Endothelial cell of umbilical vein (primary cell): Measurements from ENCODE around the gene ITGA1. TPM values are rescaled to one million over a fixed set of nuclear protein-coding genes. Genes with fewer than 3 reads are reported as not detected.

ENCODE experiments used
- BruUV-seq: library from RNA; stranded (reverse); fragments of 400-500 nt; replicated peaks from 2 replicates; lab custom pipeline; 2021; lab: Mats Ljungman, UMichigan
- CTCF ChIA-PET: fragments of 300-600, 350-600 bp; sonication (Branson Sonifier 250); formaldehyde crosslinking; loops from one replicate; lab custom pipeline; 2021; ENCODE audit warnings: antibody characterized with exemption, inconsistent platforms; lab: Charles Lee
- POLR2A ChIA-PET: fragments of 300-600, 350-600 bp; sonication (Branson Sonifier 250); formaldehyde crosslinking; loops from one replicate; lab custom pipeline; 2021; ENCODE audit warnings: antibody characterized with exemption, inconsistent platforms; lab: Charles Lee
- DNase-seq: peaks from one replicate; pipeline ENCODE4 v3.0.0-alpha.2; 2011; ENCODE audit warnings: low read depth, low spot score
- FAIRE-seq: peaks from 2 replicates; lab custom pipeline; 2011; peaks lifted over from hg19 to GRCh38; lab: Jason Lieb, UNC
- H2AFZ ChIP-seq: 2 replicates; pipeline ENCODE4 v1.6.0; 2012; ENCODE audit warnings: low read depth, low read length, control low read depth, inconsistent platforms
- H3K27ac ChIP-seq: 2 replicates; pipeline ENCODE4 v1.5.1; 2011; ENCODE audit warnings: low read depth, mild to moderate bottlenecking, control low read depth, low read length, moderate library complexity; ENCODE audit not compliant: insufficient read depth
- H3K27me3 ChIP-seq, 2 experiments: 2 replicates each; pipeline versions ENCODE4 v1.6.0 to v1.6.1; 2011; ENCODE audit warnings: low read length in 2 of 2, mixed read lengths in 1 of 2; ENCODE audit not compliant: control insufficient read depth in 2 of 2, insufficient read depth in 2 of 2
- H3K36me3 ChIP-seq, 2 experiments: 2 replicates in 1 of 2; 3 replicates in 1 of 2; pipeline ENCODE4 v1.5.1; 2011; ENCODE audit warnings: low read length in 2 of 2, mild to moderate bottlenecking in 1 of 2, moderate library complexity in 1 of 2; ENCODE audit not compliant: control insufficient read depth in 2 of 2, insufficient read depth in 2 of 2; ENCODE audit errors: extremely low read depth in 1 of 2
- H3K4me1 ChIP-seq: 3 replicates; pipeline ENCODE4 v1.5.1; 2011; ENCODE audit warnings: mild to moderate bottlenecking, low read length; ENCODE audit not compliant: control insufficient read depth, insufficient read depth; ENCODE audit errors: extremely low read depth
- H3K4me2 ChIP-seq: 2 replicates; pipeline ENCODE4 v1.6.1; 2011; ENCODE audit warnings: low read length, control low read depth, mixed read lengths; ENCODE audit not compliant: insufficient read depth
- H3K4me3 ChIP-seq, 3 experiments: fragments of 200-600 bp in 1 of 3; sonication (generic), shearing (Covaris generic) in 1 of 3; replicated peaks in 1 of 3; 2 replicates each; pipeline ENCODE4 v1.5.1; 2011 to 2016; ENCODE audit warnings: control low read depth in 3 of 3, low read length in 3 of 3, mild to moderate bottlenecking in 2 of 3, inconsistent platforms in 1 of 3, low read depth in 1 of 3, moderate library complexity in 1 of 3; ENCODE audit not compliant: insufficient read depth in 1 of 3
- H3K79me2 ChIP-seq: 2 replicates; pipeline ENCODE4 v1.6.0; 2012; ENCODE audit warnings: low read length, inconsistent platforms; ENCODE audit not compliant: control insufficient read depth, insufficient read depth
- H3K9ac ChIP-seq: replicated peaks from 2 replicates; pipeline ENCODE3; 2011; ENCODE audit warnings: low read length, control low read depth; ENCODE audit not compliant: insufficient read depth; ENCODE audit errors: extremely low read depth
- H3K9me1 ChIP-seq: replicated peaks from 3 replicates; pipeline ENCODE4 v1.6.0; 2011; ENCODE audit warnings: mild to moderate bottlenecking, low read length; ENCODE audit not compliant: control insufficient read depth, insufficient read depth; ENCODE audit errors: extremely low read depth
- H3K9me3 ChIP-seq: replicated peaks from 2 replicates; pipeline ENCODE4 v1.5.1; 2012; ENCODE audit warnings: low read length, inconsistent platforms; ENCODE audit not compliant: control insufficient read depth, insufficient read depth
- H4K20me1 ChIP-seq: replicated peaks from 2 replicates; pipeline ENCODE3; 2011; ENCODE audit warnings: mild to moderate bottlenecking, low read length; ENCODE audit not compliant: control insufficient read depth, insufficient read depth; ENCODE audit errors: extremely low read depth
- CTCF ChIP-seq, 2 donors: IDR thresholded peaks; 1 replicate in 1 of 2; 2 replicates in 1 of 2; pipeline ENCODE4 v1.5.1; 2011; ENCODE audit warnings: low read length in 2 of 2, mild to moderate bottlenecking in 2 of 2, moderate library complexity in 2 of 2, control low read depth in 1 of 2, inconsistent platforms in 1 of 2, low read depth in 1 of 2; ENCODE audit not compliant: insufficient read depth in 1 of 2; ENCODE audit errors: extremely low read depth in 1 of 2
- EZH2 ChIP-seq: IDR thresholded peaks from 2 replicates; pipeline ENCODE4 v1.6.1; 2012; ENCODE audit warnings: borderline replicate concordance, low read depth, mild to moderate bottlenecking, moderate library complexity, low read length, inconsistent platforms; ENCODE audit not compliant: severe bottlenecking
- FOS ChIP-seq: IDR thresholded peaks from 2 replicates; pipeline ENCODE4 v1.6.1; 2011; ENCODE audit warnings: mild to moderate bottlenecking, low read length, moderate library complexity, borderline replicate concordance; ENCODE audit not compliant: insufficient read depth
- GATA2 ChIP-seq: IDR thresholded peaks from 2 replicates; pipeline ENCODE4 v1.7.0; 2011; ENCODE audit warnings: low read depth, mild to moderate bottlenecking, moderate library complexity, mixed read lengths, low read length; ENCODE audit not compliant: insufficient read length, insufficient read depth
- JUN ChIP-seq: IDR thresholded peaks from 2 replicates; pipeline ENCODE4 v1.6.1; 2011; ENCODE audit warnings: borderline replicate concordance, low read depth; ENCODE audit not compliant: insufficient read length, insufficient read depth
- MAX ChIP-seq: IDR thresholded peaks from 2 replicates; pipeline ENCODE4 v1.6.1; 2011; ENCODE audit not compliant: insufficient read depth, insufficient read length
- MYC ChIP-seq: IDR thresholded peaks from one replicate; pipeline ENCODE4 v1.6.1; 2011; ENCODE audit warnings: mild to moderate bottlenecking, low read depth, low read length
- POLR2A ChIP-seq: IDR thresholded peaks from 2 replicates; pipeline ENCODE4 v1.6.1; 2012; ENCODE audit warnings: low read depth, mild to moderate bottlenecking, control low read depth, low read length
- POLR2AphosphoS5 ChIP-seq: IDR thresholded peaks from 2 replicates; pipeline ENCODE4 v1.6.1; 2012; ENCODE audit warnings: low read depth, mild to moderate bottlenecking, control low read depth, low read length, moderate library complexity; ENCODE audit not compliant: insufficient read depth
- dilution Hi-C: fragments of 300-500 bp; cut with MboI; formaldehyde crosslinking; loops from one replicate; pipeline ENCODE4 v1.15.0; 2019; ENCODE audit warnings: low sequenced_read_pairs; ENCODE audit not compliant: extremely low pct_ligation_motif_present
- intact Hi-C: fragments of 100-400 bp; cut with micrococcal nuclease; formaldehyde crosslinking; loops from one replicate; pipeline ENCODE4 v1.10.0; 2022
- polyA plus RNA-seq, 4 experiments: library from polyadenylated mRNA; depleted of rRNA in 3 of 4; stranded (reverse) in 3 of 4; unstranded in 1 of 4; fragments of >200 nt; gene quantifications; 2 replicates each; pipeline versions ENCODE4 v1.2.1 to v1.2.3, GENCODE V29; 2011 to 2012; ENCODE audit warnings: missing spikeins in 1 of 4
- total RNA-seq: library from RNA; stranded (reverse); gene quantifications from 2 replicates; pipeline ENCODE4 v1.2.3, GENCODE V29; 2021

The ITGA1 gene
- total and polyA plus RNA-seq, 2 donors (not counting 3 experiments of a cell fraction or from before 2014, with no cell fraction given) = 0.65 to 1.9 TPM

- H2AFZ ChIP-seq = no peak overlapping the region
- no peaks in the 10 kb centered on the region for H3K79me2 ChIP-seq
- no peak overlapping the region for H3K4me3 ChIP-seq
- H3K9ac ChIP-seq = no peak overlapping the region
- no peaks in the 10 kb centered on the region for H3K36me3 ChIP-seq
- no TSS peak for BruUV-seq
- intact Hi-C loops = no loop called here
- dilution Hi-C loops = no loop called here
- no peaks in the 10 kb centered on the region for H3K9me1 ChIP-seq
- H3K27me3 ChIP-seq = no peaks in the 10 kb centered on the region
- no peaks in the 10 kb centered on the region for H3K4me1 ChIP-seq
- POLR2A ChIA-PET = no interaction called here
- no peak overlapping the region for H3K4me2 ChIP-seq
- H4K20me1 ChIP-seq = no peaks in the 10 kb centered on the region
- CTCF ChIA-PET = no interaction called here
- peaks cover 2% of the 10 kb centered on the region for H3K9me3 ChIP-seq
- FAIRE-seq = no peak
- DNase-seq = no peak
- TF ChIP-seq GATA2 (no peak), JUN (no peak), EZH2 (no peak), MAX (no peak), POLR2AphosphoS5 (no peak), FOS (no peak), MYC (no peak), POLR2A (no peak)
- H3K27ac ChIP-seq = no peak overlapping the region
These were observed 40.1 kb downstream of the ITGA1 start for GRCh38 chr5:52827815-52828214.

- H3K79me2 ChIP-seq = no peaks in the 10 kb centered on the region
- no peak overlapping the region for H2AFZ ChIP-seq
- DNase-seq (no peak), FAIRE-seq (no peak)
- H4K20me1 ChIP-seq = no peaks in the 10 kb centered on the region
- no peak overlapping the region for H3K4me3 ChIP-seq
- ChIA-PET POLR2A (interaction anchor here (0.6 kb wide), 1 partner anchor 19 kb away, joined by 3 read pairs; no protein-coding TSS in a partner anchor), CTCF (no interaction called here)
- no peaks in the 10 kb centered on the region for H3K9me1 ChIP-seq
- TF ChIP-seq FOS (no peak), POLR2A (no peak), JUN (no peak), EZH2 (no peak), MYC (no peak), MAX (no peak), CTCF (IDR thresholded peaks at IDR 0.05; ENCODE audit: extremely low read depth in 1 of 2, insufficient read depth in 1 of 2, low read depth in 1 of 2, low read length in 2 of 2) (no peak), GATA2 (no peak)
- dilution Hi-C loops = no loop called here
- intact Hi-C loops = no loop called here
- H3K4me1 ChIP-seq = no peaks in the 10 kb centered on the region
- no peak overlapping the region for H3K27ac ChIP-seq
- H3K27me3 ChIP-seq = no peaks in the 10 kb centered on the region
- H3K9me3 ChIP-seq = peaks cover 2% of the 10 kb centered on the region
- no peak overlapping the region for H3K4me2 ChIP-seq
- no peak overlapping the region for H3K9ac ChIP-seq
- H3K36me3 ChIP-seq = no peaks in the 10 kb centered on the region
- no TSS peak for BruUV-seq
These were observed 41.9 kb downstream of the ITGA1 start for GRCh38 chr5:52829664-52830063.
